ENCODE results near the gene SRA1. TPM values are rescaled to one million over a fixed set of nuclear protein-coding genes. Genes with fewer than 3 reads are reported as not detected.

The SRA1 gene
- total and polyA plus RNA-seq, 7 experiments from 2014 or later = 23.8 to 45.5 (median 34.0) TPM

DNA sequence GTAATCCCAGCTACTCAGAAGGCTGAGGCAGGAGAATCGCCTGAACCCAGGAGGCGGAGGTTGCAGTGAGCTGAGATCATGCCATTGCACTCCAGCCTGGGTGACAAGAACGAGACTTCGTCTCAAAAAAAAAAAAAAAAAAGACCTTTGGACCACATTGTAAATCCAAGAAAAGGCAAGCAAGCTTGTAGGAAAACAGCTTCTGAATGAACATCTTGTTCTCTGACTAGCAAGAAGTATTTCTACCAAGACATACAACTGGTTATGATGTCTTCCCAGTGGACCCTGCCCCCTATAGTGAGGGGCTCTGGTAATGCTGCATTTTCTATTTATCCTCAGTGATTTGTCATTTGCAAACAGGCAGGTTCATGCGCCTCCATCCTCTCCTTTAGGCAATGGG, 14.3 kb downstream of the SRA1 start:
- Histone ChIP-seq H3K36me3 (ENCODE audit: control insufficient read depth in 2 of 3, insufficient read depth in 3 of 3, low read length in 3 of 3) (peaks cover 11 to 41% (median 25%) of the 10 kb centered on the region in 3 experiments), H3K4me3 (ENCODE audit: low read length) (no peak overlapping the region), H3K27me3 (ENCODE audit: control insufficient read depth in 2 of 2, insufficient read depth in 2 of 2, low read length in 2 of 2) (no peaks in the 10 kb centered on the region), H3K4me1 (ENCODE audit: control insufficient read depth in 2 of 2, insufficient read depth in 2 of 2, low read length in 2 of 2) (peaks cover 2 to 10% of the 10 kb centered on the region in 2 donors), H3K27ac (ENCODE audit: low read depth, low read length) (no peak overlapping the region), H3K9me3 (ENCODE audit: control insufficient read depth in 2 of 3, low read length in 3 of 3) (no peaks in the 10 kb centered on the region)
- DNase-seq (no peak), ATAC-seq (no peak)
- no peaks in the 10 kb centered on the region for H3K9me3 Mint-ChIP-seq
- intact Hi-C loops (cut with micrococcal nuclease) = loop anchor here in 1 of 2 donors (5.0 kb wide), 1 partner anchor 131 kb away; no protein-coding TSS in a partner anchor
- H3K4me3 Mint-ChIP-seq = no peak overlapping the region
- peak overlapping the region in 1 of 9 donors; percentile 56 for H3K27ac Mint-ChIP-seq
- no peaks in the 10 kb centered on the region for H3K27me3 Mint-ChIP-seq
- POLR2A ChIA-PET = no interaction called here
- H3K4me1 Mint-ChIP-seq = peaks cover 1 to 13% (median 8%) of the 10 kb centered on the region in 7 donors
- CTCF ChIA-PET = no interaction called here
- H3K36me3 Mint-ChIP-seq = peaks cover 4 to 51% (median 18%) of the 10 kb centered on the region in 5 donors

DNA sequence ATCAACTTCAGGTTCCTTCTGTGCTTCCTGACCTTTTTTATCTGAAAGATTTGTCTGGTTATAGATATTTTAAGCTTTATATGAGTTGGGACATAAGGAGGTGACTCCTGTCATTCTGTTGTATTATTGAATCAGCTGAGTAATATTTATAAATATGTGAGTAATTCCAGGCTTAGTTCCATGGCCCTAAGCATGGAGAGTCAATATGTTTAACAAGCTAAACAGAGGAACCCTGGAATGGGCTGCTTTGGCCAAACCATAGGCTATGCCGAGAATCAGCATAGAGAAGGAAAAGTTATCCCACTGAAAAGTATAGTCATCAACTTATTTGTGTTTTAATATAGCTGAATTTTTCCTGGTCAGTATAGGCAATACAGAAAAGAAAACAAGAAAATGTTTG, 17.0 kb downstream of the SRA1 start:
- Mint-ChIP-seq H3K4me3 (no peak overlapping the region), H3K36me3 (peaks cover 4 to 60% (median 19%) of the 10 kb centered on the region in 5 donors), H3K27me3 (no peaks in the 10 kb centered on the region), H3K4me1 (peaks cover 0 to 6% (median 0%) of the 10 kb centered on the region in 7 donors), H3K27ac (peak overlapping the region in 1 of 9 donors; percentile 0), H3K9me3 (no peaks in the 10 kb centered on the region)
- Histone ChIP-seq H3K4me3 (ENCODE audit: low read length) (no peak overlapping the region), H3K27ac (ENCODE audit: low read depth, low read length) (no peak overlapping the region), H3K27me3 (ENCODE audit: control insufficient read depth in 2 of 2, insufficient read depth in 2 of 2, low read length in 2 of 2) (no peaks in the 10 kb centered on the region), H3K36me3 (ENCODE audit: control insufficient read depth in 2 of 3, insufficient read depth in 3 of 3, low read length in 3 of 3) (peaks cover 11 to 51% (median 25%) of the 10 kb centered on the region in 3 experiments), H3K9me3 (ENCODE audit: control insufficient read depth in 2 of 3, low read length in 3 of 3) (no peaks in the 10 kb centered on the region), H3K4me1 (ENCODE audit: control insufficient read depth in 2 of 2, insufficient read depth in 2 of 2, low read length in 2 of 2) (no peaks in the 10 kb centered on the region)
- intact Hi-C loops (cut with micrococcal nuclease) = loop anchor here in 1 of 2 donors (5.0 kb wide), 1 partner anchor 128 kb away; no protein-coding TSS in a partner anchor
- DNase-seq (no peak), ATAC-seq (no peak)
- CTCF ChIA-PET = no interaction called here
- POLR2A ChIA-PET = interaction anchor here (0.5 to 1.2 kb wide), 5 partner anchors 8 to 293 kb away, joined by 3 to 5 read pairs (median 3); partner anchors contain the start of gene SRA1

DNA sequence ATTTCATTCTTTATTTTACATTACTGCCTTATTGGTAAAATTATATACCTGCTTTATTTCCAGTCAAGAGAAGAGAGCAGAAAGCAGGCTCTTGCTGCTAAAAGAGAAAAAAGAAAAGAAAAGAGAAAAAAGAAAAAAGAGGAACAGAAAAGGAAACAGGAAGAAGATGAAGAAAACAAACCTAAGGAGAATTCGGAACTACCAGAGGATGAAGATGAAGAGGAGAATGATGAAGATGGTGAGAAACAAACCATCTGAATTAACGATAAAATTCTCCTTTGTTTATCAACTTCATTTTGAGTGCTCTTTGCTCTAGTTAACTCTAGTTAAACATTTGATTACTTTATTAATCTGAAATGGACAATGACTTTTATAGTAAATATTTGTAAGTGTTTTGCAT, 33.3 kb downstream of the SRA1 start:
- Mint-ChIP-seq H3K4me3 (no peak overlapping the region), H3K36me3 (peaks cover 7 to 37% (median 17%) of the 10 kb centered on the region in 5 donors), H3K9me3 (peaks cover 0 to 3% (median 0%) of the 10 kb centered on the region in 11 donors), H3K4me1 (peaks cover 0 to 3% (median 0%) of the 10 kb centered on the region in 7 donors), H3K27ac (peak overlapping the region in 5 of 9 donors; percentile 6 to 59 (median 34)), H3K27me3 (no peaks in the 10 kb centered on the region)
- intact Hi-C loops (cut with micrococcal nuclease) = no loop called here
- POLR2A ChIA-PET = no interaction called here
- no peaks in the 10 kb centered on the region for H3K27me3 ChIP-seq (ENCODE audit: control insufficient read depth in 2 of 2, insufficient read depth in 2 of 2, low read length in 2 of 2)
- H3K9me3 ChIP-seq (ENCODE audit: control insufficient read depth in 2 of 3, low read length in 3 of 3) = no peaks in the 10 kb centered on the region
- no peaks in the 10 kb centered on the region for H3K4me1 ChIP-seq (ENCODE audit: control insufficient read depth in 2 of 2, insufficient read depth in 2 of 2, low read length in 2 of 2)
- H3K36me3 ChIP-seq (ENCODE audit: control insufficient read depth in 2 of 3, insufficient read depth in 3 of 3, low read length in 3 of 3) = peaks cover 7 to 51% (median 24%) of the 10 kb centered on the region in 3 experiments
- ATAC-seq (no peak), DNase-seq (no peak)
- no peak overlapping the region for H3K4me3 ChIP-seq (ENCODE audit: low read length)
- CTCF ChIA-PET = no interaction called here
- H3K27ac ChIP-seq (ENCODE audit: low read depth, low read length) = no peak overlapping the region

DNA sequence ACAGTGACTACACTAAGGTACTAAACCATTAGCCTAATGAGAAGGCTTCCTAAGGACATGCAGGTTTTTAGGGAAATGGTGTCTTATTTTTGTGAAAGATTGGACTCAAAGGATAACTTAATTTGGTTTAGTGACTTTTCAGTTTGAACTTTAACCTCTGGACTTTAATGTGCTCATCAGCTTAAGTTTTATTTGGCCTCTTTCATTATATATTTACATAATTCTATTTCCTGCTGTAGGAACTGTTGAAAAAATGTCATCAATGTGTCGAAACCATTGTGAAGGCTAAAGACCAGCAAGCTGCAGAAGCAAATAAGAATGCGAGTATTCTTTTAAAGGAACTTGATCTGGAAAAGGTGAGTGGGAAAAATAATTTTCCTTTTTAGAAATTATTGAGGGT, 44.1 kb downstream of the SRA1 start:
- no peak overlapping the region for H3K27ac Mint-ChIP-seq
- H3K27me3 ChIP-seq (ENCODE audit: control insufficient read depth in 2 of 2, insufficient read depth in 2 of 2, low read length in 2 of 2) = no peaks in the 10 kb centered on the region
- no peak overlapping the region for H3K4me3 ChIP-seq (ENCODE audit: low read length)
- no peaks in the 10 kb centered on the region for H3K4me1 Mint-ChIP-seq
- no peaks in the 10 kb centered on the region for H3K9me3 Mint-ChIP-seq
- ChIA-PET POLR2A (no interaction called here), CTCF (interaction anchor here (0.5 kb wide), 1 partner anchor 183 kb away, joined by 7 read pairs; no protein-coding TSS in a partner anchor)
- ATAC-seq (no peak), DNase-seq (no peak)
- no peak overlapping the region for H3K27ac ChIP-seq (ENCODE audit: low read depth, low read length)
- no peak overlapping the region for H3K4me3 Mint-ChIP-seq
- H3K9me3 ChIP-seq (ENCODE audit: control insufficient read depth in 2 of 3, low read length in 3 of 3) = no peaks in the 10 kb centered on the region
- H3K36me3 ChIP-seq (ENCODE audit: control insufficient read depth in 2 of 3, insufficient read depth in 3 of 3, low read length in 3 of 3) = peaks cover 8 to 64% (median 18%) of the 10 kb centered on the region in 3 experiments
- peaks cover 9 to 49% (median 21%) of the 10 kb centered on the region in 5 donors for H3K36me3 Mint-ChIP-seq
- H3K4me1 ChIP-seq (ENCODE audit: control insufficient read depth in 2 of 2, insufficient read depth in 2 of 2, low read length in 2 of 2) = no peaks in the 10 kb centered on the region
- intact Hi-C loops (cut with micrococcal nuclease) = no loop called here
- H3K27me3 Mint-ChIP-seq = no peaks in the 10 kb centered on the region

DNA sequence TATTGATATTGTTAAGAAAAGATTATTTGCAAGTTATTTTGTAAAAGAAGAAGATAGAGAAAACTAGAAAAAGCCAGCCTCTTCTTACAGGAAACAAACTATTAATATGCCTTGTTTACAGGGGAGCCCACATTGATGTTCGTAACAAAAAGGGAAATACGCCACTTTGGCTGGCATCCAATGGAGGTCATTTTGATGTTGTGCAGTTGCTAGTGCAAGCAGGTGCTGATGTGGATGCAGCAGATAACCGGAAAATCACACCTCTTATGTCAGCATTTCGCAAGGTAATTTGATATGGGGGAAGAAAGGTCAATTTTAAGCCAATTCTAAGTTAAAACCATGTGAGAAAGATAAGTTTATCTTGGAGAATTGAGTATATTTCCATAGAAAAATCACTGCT, 47.4 kb downstream of the SRA1 start:
- no peak overlapping the region for H3K4me3 ChIP-seq (ENCODE audit: low read length)
- H3K9me3 ChIP-seq (ENCODE audit: control insufficient read depth in 2 of 3, low read length in 3 of 3) = no peaks in the 10 kb centered on the region
- Mint-ChIP-seq H3K27ac (no peak overlapping the region), H3K9me3 (no peaks in the 10 kb centered on the region), H3K36me3 (peaks cover 5 to 52% (median 31%) of the 10 kb centered on the region in 5 donors), H3K4me1 (no peaks in the 10 kb centered on the region), H3K27me3 (no peaks in the 10 kb centered on the region), H3K4me3 (no peak overlapping the region)
- no peak for DNase-seq
- intact Hi-C loops (cut with micrococcal nuclease) = no loop called here
- H3K36me3 ChIP-seq (ENCODE audit: control insufficient read depth in 2 of 3, insufficient read depth in 3 of 3, low read length in 3 of 3) = peaks cover 20 to 87% (median 34%) of the 10 kb centered on the region in 3 experiments
- H3K27me3 ChIP-seq (ENCODE audit: control insufficient read depth in 2 of 2, insufficient read depth in 2 of 2, low read length in 2 of 2) = no peaks in the 10 kb centered on the region
- H3K4me1 ChIP-seq (ENCODE audit: control insufficient read depth in 2 of 2, insufficient read depth in 2 of 2, low read length in 2 of 2) = no peaks in the 10 kb centered on the region
- POLR2A ChIA-PET = no interaction called here
- no peak overlapping the region for H3K27ac ChIP-seq (ENCODE audit: low read depth, low read length)
- ATAC-seq = no peak
- CTCF ChIA-PET = no interaction called here

DNA sequence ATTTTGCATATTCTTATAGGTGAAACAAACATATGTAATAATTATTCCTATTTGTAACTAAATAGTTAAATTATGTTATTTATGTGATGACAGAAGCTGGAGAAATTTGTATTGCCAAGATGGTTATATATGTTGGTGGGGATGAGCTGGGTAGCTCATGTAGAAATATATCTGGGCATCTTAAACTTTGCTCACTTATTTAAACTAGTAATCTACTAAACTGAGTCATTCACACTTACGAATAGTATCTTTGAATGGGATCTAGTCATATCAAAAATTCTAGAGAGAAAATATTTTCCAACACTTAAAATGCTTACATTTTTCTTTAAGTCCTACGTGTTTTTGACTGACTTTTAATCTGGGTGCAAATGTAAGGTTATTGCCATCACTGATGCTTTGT, 54.4 kb downstream of the SRA1 start:
- peaks cover 0 to 26% (median 13%) of the 10 kb centered on the region in 5 donors for H3K36me3 Mint-ChIP-seq
- Histone ChIP-seq H3K4me3 (ENCODE audit: low read length) (no peak overlapping the region), H3K9me3 (ENCODE audit: control insufficient read depth in 2 of 3, low read length in 3 of 3) (no peaks in the 10 kb centered on the region), H3K27ac (ENCODE audit: low read depth, low read length) (no peak overlapping the region), H3K27me3 (ENCODE audit: control insufficient read depth in 2 of 2, insufficient read depth in 2 of 2, low read length in 2 of 2) (no peaks in the 10 kb centered on the region), H3K36me3 (ENCODE audit: control insufficient read depth in 2 of 3, insufficient read depth in 3 of 3, low read length in 3 of 3) (peaks cover 12 to 43% (median 15%) of the 10 kb centered on the region in 3 experiments), H3K4me1 (ENCODE audit: control insufficient read depth in 2 of 2, insufficient read depth in 2 of 2, low read length in 2 of 2) (no peaks in the 10 kb centered on the region)
- H3K27me3 Mint-ChIP-seq = no peaks in the 10 kb centered on the region
- H3K4me1 Mint-ChIP-seq = peaks cover 0 to 9% (median 5%) of the 10 kb centered on the region in 7 donors
- no peaks in the 10 kb centered on the region for H3K9me3 Mint-ChIP-seq
- no peak overlapping the region for H3K4me3 Mint-ChIP-seq
- CTCF ChIA-PET = no interaction called here
- DNase-seq (no peak), ATAC-seq (no peak)
- intact Hi-C loops (cut with micrococcal nuclease) = loop anchor here in 1 of 2 donors (5.0 kb wide), 1 partner anchor 36 kb away; no protein-coding TSS in a partner anchor
- POLR2A ChIA-PET = interaction anchor here (1.0 kb wide), 1 partner anchor 38 kb away, joined by 4 read pairs; no protein-coding TSS in a partner anchor
- H3K27ac Mint-ChIP-seq = peak overlapping the region in 1 of 9 donors; percentile 36
